ENCODE results near the gene ALG12.

DNA sequence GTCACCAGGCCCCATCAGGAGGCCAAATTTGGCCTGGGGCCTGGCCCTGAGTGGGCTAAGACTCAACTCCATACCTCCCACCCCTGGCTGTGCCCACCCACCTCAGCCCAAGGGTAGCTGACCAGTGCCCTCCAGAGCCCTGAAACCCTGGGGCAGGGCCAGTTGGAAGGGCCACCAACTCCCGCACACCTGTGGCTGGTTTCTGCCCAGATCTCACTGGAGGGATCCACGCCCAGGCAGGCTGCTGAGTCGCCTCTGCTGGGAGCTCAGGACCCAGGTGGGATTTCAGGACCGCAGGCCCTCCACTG, 33.4 kb upstream of the ALG12 start:
- no peak for TF ChIP-seq ATF1 (CRISPR knock-in tag; IDR thresholded peaks at IDR 0.05)
- TF ChIP-seq, protein P1, sequence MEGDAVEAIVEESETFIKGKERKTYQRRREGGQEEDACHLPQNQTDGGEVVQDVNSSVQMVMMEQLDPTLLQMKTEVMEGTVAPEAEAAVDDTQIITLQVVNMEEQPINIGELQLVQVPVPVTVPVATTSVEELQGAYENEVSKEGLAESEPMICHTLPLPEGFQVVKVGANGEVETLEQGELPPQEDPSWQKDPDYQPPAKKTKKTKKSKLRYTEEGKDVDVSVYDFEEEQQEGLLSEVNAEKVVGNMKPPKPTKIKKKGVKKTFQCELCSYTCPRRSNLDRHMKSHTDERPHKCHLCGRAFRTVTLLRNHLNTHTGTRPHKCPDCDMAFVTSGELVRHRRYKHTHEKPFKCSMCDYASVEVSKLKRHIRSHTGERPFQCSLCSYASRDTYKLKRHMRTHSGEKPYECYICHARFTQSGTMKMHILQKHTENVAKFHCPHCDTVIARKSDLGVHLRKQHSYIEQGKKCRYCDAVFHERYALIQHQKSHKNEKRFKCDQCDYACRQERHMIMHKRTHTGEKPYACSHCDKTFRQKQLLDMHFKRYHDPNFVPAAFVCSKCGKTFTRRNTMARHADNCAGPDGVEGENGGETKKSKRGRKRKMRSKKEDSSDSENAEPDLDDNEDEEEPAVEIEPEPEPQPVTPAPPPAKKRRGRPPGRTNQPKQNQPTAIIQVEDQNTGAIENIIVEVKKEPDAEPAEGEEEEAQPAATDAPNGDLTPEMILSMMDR (IDR thresholded peaks at IDR 0.05) = no peak
- TF ChIP-seq OVOL2 (CRISPR knock-in tag; IDR thresholded peaks at IDR 0.05; ENCODE audit: borderline replicate concordance) = no peak
- TF ChIP-seq, protein P2, sequence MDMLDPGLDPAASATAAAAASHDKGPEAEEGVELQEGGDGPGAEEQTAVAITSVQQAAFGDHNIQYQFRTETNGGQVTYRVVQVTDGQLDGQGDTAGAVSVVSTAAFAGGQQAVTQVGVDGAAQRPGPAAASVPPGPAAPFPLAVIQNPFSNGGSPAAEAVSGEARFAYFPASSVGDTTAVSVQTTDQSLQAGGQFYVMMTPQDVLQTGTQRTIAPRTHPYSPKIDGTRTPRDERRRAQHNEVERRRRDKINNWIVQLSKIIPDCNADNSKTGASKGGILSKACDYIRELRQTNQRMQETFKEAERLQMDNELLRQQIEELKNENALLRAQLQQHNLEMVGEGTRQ (CRISPR knock-in tag; IDR thresholded peaks at IDR 0.05) = no peak
- TF ChIP-seq CREM (CRISPR knock-in tag; IDR thresholded peaks at IDR 0.05) = no peak
- TF ChIP-seq NR3C1 (CRISPR knock-in tag; conservative IDR thresholded peaks at IDR 0.05; ENCODE audit: low read depth) = no peak
- TF ChIP-seq, protein P3, sequence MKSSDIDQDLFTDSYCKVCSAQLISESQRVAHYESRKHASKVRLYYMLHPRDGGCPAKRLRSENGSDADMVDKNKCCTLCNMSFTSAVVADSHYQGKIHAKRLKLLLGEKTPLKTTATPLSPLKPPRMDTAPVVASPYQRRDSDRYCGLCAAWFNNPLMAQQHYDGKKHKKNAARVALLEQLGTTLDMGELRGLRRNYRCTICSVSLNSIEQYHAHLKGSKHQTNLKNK (CRISPR knock-in tag; IDR thresholded peaks at IDR 0.05) = no peak
- TF ChIP-seq, protein P4, sequence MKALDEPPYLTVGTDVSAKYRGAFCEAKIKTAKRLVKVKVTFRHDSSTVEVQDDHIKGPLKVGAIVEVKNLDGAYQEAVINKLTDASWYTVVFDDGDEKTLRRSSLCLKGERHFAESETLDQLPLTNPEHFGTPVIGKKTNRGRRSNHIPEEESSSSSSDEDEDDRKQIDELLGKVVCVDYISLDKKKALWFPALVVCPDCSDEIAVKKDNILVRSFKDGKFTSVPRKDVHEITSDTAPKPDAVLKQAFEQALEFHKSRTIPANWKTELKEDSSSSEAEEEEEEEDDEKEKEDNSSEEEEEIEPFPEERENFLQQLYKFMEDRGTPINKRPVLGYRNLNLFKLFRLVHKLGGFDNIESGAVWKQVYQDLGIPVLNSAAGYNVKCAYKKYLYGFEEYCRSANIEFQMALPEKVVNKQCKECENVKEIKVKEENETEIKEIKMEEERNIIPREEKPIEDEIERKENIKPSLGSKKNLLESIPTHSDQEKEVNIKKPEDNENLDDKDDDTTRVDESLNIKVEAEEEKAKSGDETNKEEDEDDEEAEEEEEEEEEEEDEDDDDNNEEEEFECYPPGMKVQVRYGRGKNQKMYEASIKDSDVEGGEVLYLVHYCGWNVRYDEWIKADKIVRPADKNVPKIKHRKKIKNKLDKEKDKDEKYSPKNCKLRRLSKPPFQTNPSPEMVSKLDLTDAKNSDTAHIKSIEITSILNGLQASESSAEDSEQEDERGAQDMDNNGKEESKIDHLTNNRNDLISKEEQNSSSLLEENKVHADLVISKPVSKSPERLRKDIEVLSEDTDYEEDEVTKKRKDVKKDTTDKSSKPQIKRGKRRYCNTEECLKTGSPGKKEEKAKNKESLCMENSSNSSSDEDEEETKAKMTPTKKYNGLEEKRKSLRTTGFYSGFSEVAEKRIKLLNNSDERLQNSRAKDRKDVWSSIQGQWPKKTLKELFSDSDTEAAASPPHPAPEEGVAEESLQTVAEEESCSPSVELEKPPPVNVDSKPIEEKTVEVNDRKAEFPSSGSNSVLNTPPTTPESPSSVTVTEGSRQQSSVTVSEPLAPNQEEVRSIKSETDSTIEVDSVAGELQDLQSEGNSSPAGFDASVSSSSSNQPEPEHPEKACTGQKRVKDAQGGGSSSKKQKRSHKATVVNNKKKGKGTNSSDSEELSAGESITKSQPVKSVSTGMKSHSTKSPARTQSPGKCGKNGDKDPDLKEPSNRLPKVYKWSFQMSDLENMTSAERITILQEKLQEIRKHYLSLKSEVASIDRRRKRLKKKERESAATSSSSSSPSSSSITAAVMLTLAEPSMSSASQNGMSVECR (CRISPR knock-in tag; IDR thresholded peaks at IDR 0.05; ENCODE audit: borderline replicate concordance) = no peak
- TF ChIP-seq, protein P5, sequence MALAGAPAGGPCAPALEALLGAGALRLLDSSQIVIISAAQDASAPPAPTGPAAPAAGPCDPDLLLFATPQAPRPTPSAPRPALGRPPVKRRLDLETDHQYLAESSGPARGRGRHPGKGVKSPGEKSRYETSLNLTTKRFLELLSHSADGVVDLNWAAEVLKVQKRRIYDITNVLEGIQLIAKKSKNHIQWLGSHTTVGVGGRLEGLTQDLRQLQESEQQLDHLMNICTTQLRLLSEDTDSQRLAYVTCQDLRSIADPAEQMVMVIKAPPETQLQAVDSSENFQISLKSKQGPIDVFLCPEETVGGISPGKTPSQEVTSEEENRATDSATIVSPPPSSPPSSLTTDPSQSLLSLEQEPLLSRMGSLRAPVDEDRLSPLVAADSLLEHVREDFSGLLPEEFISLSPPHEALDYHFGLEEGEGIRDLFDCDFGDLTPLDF (CRISPR knock-in tag; IDR thresholded peaks at IDR 0.05) = no peak
- TF ChIP-seq, protein P6, sequence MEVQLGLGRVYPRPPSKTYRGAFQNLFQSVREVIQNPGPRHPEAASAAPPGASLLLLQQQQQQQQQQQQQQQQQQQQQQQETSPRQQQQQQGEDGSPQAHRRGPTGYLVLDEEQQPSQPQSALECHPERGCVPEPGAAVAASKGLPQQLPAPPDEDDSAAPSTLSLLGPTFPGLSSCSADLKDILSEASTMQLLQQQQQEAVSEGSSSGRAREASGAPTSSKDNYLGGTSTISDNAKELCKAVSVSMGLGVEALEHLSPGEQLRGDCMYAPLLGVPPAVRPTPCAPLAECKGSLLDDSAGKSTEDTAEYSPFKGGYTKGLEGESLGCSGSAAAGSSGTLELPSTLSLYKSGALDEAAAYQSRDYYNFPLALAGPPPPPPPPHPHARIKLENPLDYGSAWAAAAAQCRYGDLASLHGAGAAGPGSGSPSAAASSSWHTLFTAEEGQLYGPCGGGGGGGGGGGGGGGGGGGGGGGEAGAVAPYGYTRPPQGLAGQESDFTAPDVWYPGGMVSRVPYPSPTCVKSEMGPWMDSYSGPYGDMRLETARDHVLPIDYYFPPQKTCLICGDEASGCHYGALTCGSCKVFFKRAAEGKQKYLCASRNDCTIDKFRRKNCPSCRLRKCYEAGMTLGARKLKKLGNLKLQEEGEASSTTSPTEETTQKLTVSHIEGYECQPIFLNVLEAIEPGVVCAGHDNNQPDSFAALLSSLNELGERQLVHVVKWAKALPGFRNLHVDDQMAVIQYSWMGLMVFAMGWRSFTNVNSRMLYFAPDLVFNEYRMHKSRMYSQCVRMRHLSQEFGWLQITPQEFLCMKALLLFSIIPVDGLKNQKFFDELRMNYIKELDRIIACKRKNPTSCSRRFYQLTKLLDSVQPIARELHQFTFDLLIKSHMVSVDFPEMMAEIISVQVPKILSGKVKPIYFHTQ (CRISPR knock-in tag; IDR thresholded peaks at IDR 0.05) = no peak

Measured in WTC11 (cell line).